GM12864 (cell line): ENCODE results near the gene GNG8.

Source experiments
- DNase-seq: peaks from one replicate; pipeline ENCODE4 v3.0.0-alpha.2; 2011; ENCODE audit warnings: low read depth
- H3K4me3 ChIP-seq: 2 replicates; pipeline ENCODE4 v1.5.1; 2011; ENCODE audit warnings: mild to moderate bottlenecking, low read depth, low read length, control low read depth
- TF ChIP-seq, protein P1 (sequence below): IDR thresholded peaks from 2 replicates; pipeline ENCODE4 v1.5.1; 2011; ENCODE audit warnings: low read depth, mild to moderate bottlenecking, moderate library complexity, low read length, control low read depth, inconsistent platforms; ENCODE audit errors: missing control alignments

Gene GNG8

DNA sequence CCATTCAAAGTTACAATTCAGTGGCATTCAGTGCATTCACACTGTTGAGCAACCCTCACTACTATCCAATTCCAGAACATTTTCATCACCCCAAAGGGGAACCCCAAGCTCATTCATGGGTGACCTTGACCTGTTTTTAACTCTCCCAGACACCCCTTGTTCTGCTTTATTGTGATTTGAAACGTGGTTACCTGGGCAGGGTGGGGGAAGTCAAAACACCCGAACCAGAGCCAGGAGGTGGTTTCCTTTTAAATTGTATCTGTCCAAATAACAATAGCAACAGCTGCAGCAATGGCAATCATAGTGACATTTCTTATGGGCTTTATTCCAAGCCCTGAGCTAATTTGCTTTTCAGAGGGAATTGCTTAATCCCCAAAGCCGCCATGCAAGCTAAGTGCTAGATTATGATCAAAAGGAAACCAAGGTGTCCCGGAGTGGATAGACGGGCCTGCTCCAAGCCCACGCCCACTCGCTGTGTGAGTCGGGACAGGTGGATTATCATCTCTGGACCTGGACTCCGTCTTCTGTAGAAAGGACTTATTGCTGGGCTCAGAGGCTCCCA lies 17.3 kb downstream of the GNG8 start:
- DNase-seq = peak; percentile 68
- H3K4me3 ChIP-seq = no peak overlapping the region; the same call in 1 of the 2 replicates
- TF ChIP-seq, protein P1, sequence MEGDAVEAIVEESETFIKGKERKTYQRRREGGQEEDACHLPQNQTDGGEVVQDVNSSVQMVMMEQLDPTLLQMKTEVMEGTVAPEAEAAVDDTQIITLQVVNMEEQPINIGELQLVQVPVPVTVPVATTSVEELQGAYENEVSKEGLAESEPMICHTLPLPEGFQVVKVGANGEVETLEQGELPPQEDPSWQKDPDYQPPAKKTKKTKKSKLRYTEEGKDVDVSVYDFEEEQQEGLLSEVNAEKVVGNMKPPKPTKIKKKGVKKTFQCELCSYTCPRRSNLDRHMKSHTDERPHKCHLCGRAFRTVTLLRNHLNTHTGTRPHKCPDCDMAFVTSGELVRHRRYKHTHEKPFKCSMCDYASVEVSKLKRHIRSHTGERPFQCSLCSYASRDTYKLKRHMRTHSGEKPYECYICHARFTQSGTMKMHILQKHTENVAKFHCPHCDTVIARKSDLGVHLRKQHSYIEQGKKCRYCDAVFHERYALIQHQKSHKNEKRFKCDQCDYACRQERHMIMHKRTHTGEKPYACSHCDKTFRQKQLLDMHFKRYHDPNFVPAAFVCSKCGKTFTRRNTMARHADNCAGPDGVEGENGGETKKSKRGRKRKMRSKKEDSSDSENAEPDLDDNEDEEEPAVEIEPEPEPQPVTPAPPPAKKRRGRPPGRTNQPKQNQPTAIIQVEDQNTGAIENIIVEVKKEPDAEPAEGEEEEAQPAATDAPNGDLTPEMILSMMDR = no peak

DNA sequence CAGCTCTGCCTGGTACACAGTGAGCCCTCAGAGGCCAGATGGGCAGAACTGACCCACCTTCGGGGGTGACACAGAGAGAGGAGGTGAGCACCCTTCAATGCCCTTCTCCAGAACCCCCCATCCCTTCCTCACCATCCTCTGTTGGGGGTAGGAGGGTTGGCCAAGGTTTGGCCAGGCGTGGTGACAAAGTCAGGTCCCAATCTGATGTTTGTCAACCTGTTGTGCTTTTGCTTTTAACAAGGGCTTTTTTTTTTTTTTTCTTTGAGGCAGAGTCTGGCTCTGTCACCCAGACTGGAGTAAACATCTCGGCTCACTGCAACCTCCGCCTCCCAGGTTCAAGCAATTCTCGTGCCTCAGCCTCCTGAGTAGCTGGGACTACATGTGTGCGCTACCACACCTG lies 18.4 kb downstream of the GNG8 start:
- TF ChIP-seq, protein P1 = no peak
- DNase-seq = no peak
- H3K4me3 ChIP-seq = no peak overlapping the region

DNA sequence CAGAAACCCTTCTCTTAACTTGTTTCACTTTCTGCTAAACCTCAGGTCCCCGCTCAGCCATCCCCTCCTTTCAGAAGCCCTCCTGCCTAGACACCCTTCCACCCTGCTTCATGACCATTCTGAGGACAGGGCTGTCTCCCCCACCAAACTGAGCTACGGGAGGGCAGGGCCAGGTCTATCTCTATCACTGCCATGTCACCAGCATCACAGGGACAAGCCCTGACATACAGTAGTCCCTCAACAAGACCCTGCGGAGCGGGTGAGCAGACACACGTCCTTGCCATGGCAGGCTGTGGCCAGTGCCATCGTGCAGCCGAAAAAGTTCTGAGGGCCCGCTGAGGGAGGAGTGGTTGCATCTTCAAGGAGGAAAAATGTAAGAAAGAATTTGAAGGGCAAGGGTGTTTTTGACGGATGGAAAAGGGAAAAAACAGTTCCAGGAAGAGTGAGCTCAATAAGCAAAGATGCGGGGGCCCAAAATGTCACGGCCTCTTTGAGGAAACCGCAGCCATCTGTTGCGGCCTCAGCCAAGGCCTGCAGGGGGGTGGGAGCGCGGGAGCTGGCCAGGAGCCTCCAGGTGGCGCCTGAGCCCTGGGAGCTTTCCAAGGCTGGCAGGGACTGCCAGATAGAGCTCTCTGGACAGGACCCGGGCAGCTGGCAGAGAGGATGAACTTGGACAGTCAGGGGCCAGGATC lies 19.2 kb downstream of the GNG8 start:
- no peak overlapping the region; the same call in 1 of the 2 replicates for H3K4me3 ChIP-seq
- no peak for DNase-seq
- TF ChIP-seq, protein P1 = no peak

DNA sequence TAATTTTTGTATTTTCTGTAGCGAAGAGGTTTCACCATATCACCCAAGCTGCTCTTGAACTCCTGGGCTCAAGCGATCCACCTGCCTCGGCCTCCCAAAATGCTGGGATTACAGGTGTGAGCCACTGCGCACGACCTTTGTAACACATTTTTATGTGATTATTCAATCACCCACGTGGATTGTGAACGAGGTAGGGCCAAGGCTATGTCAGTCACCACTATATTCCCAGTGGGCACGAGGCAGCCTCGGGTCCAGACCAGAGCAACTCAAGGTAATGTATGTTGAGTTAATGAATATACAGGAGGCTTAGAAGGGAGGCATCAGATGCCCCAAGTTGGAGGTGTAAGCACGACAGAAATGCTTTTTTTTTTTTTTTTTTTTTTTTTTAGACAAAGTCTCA lies 20.0 kb downstream of the GNG8 start:
- no peak for DNase-seq
- no peak overlapping the region for H3K4me3 ChIP-seq
- TF ChIP-seq, protein P1 = no peak

DNA sequence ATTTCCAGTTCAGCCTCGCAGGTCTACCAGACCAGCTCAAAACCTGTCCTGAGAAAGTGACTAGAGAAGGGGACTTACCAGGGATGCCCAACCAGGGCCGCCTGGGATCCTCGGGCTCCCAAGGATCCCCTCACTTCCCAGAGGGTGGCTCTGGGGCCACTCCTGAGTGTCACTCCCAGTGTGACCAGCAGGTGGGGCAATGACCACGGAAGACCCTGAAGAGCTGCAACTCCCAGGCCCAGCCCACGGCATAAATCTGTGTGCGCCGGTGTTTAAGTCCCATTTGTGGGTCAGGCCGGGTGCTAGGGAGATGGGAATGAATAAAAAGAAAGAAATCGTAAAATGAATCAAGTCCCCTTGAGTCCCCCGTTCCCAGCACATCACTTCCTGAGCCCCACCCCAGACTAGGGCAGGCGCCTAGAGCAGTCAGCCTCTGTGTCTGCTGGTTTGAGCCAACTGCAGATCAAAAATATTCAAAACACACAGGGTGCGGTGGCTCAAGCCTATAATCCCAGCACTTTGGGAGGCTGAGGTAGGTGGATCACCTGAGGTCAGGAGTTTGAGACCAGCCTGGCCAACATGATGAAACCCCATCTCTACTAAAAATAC lies 21.8 kb downstream of the GNG8 start:
- TF ChIP-seq, protein P1 = peak; percentile 84
- no peak for DNase-seq
- H3K4me3 ChIP-seq = no peak overlapping the region

DNA sequence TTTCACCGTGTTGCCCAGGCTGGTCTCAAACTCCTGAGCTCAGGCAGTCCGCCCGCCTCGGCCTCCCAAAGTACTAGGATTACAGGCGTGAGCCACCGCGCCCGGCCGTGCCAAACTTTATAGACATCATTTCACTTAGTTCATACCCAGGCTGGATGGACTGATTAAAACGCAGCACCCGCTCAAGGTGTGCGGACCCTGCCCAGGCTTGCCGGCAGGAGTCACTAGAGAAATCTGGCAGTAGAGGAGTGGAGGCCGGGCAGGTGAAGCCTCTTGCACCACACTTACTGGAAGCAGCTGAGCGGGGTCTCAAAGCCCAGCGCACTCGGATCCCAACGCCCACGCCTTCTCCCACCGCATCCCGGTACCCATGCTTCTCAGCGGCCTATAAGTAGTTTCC lies 22.5 kb downstream of the GNG8 start:
- no peak overlapping the region for H3K4me3 ChIP-seq
- DNase-seq = no peak
- TF ChIP-seq, protein P1 = no peak
